HEK293T (cell line): ENCODE results near the gene GTF2B.

Source experiments
- ELF4 ChIP-seq: fragments of 450-650 bp; IDR thresholded peaks from 2 replicates; pipeline ENCODE4 v1.6.1; 2017; ENCODE audit warnings: antibody characterized with exemption
- FOXK2 ChIP-seq: fragments of 450-650 bp; IDR thresholded peaks from 2 replicates; pipeline ENCODE4 v1.6.1; 2016; ENCODE audit warnings: mild to moderate bottlenecking
- FOXM1 ChIP-seq: fragments of 450-650 bp; IDR thresholded peaks from 2 replicates; pipeline ENCODE4 v1.6.1; 2017; ENCODE audit warnings: mild to moderate bottlenecking, borderline replicate concordance
- HDGF ChIP-seq: fragments of 450-650 bp; IDR thresholded peaks from 2 replicates; pipeline ENCODE4 v1.6.1; 2017; ENCODE audit warnings: antibody characterized with exemption, borderline replicate concordance
- LEF1 ChIP-seq: fragments of 450-650 bp; IDR thresholded peaks from 2 replicates; pipeline ENCODE4 v1.6.1; 2017; ENCODE audit warnings: mild to moderate bottlenecking, borderline replicate concordance
- PKNOX1 ChIP-seq: fragments of 450-650 bp; IDR thresholded peaks from 2 replicates; pipeline ENCODE4 v1.6.1; 2016
- SP1 ChIP-seq: fragments of 450-650 bp; IDR thresholded peaks from 2 replicates; pipeline ENCODE4 v1.6.1; 2017
- TARDBP ChIP-seq: fragments of 450-650 bp; IDR thresholded peaks from 2 replicates; pipeline ENCODE4 v1.6.1; 2016

- no peak for TF ChIP-seq TARDBP
- no peak for TF ChIP-seq SP1
- TF ChIP-seq LEF1 = no peak
- no peak for TF ChIP-seq ELF4
- TF ChIP-seq HDGF = no peak
- TF ChIP-seq FOXK2 = no peak
- no peak for TF ChIP-seq FOXM1
- TF ChIP-seq PKNOX1 = no peak
Observed at GRCh38 chr1:88916883-88917282, 25.5 kb upstream of the GTF2B start.
